Neural progenitor cell (in vitro differentiated cells): Measurements from ENCODE around the gene CELF6. TPM values are rescaled to one million over a fixed set of nuclear protein-coding genes. Genes with fewer than 3 reads are reported as not detected.

Experiments
- DNase-seq: peaks from one replicate; pipeline ENCODE4 v3.0.0-alpha.2; 2016; ENCODE audit warnings: low spot score
- H2AFZ ChIP-seq: fragments of 200-600 bp; sonication (generic); replicated peaks from 2 replicates; pipeline ENCODE4 v1.6.1; 2016; ENCODE audit warnings: antibody characterized with exemption
- H3F3A ChIP-seq: fragments of 200-600 bp; sonication (generic); 2 replicates; pipeline ENCODE4 v1.6.1; 2016; ENCODE audit warnings: antibody characterized with exemption, low read depth
- H3K27ac ChIP-seq: fragments of 200-600 bp; sonication (generic); 2 replicates; pipeline ENCODE4 v1.5.1; 2016; ENCODE audit warnings: mild to moderate bottlenecking
- H3K27me3 ChIP-seq: fragments of 200-600 bp; sonication (generic); 2 replicates; pipeline ENCODE4 v1.6.1; 2016; ENCODE audit warnings: mild to moderate bottlenecking, moderate library complexity
- H3K36me3 ChIP-seq: fragments of 200-600 bp; sonication (generic); 2 replicates; pipeline ENCODE4 v1.5.1; 2016
- H3K4me1 ChIP-seq: fragments of 200-600 bp; sonication (generic); 2 replicates; pipeline ENCODE4 v1.6.1; 2016; ENCODE audit warnings: mixed run types
- H3K4me2 ChIP-seq: fragments of 200-600 bp; sonication (generic); 2 replicates; pipeline ENCODE4 v1.6.1; 2016
- H3K4me3 ChIP-seq: fragments of 200-600 bp; sonication (generic); 2 replicates; pipeline ENCODE4 v1.5.1; 2016
- H3K79me2 ChIP-seq: fragments of 200-600 bp; sonication (generic); 2 replicates; pipeline ENCODE4 v1.6.1; 2016; ENCODE audit warnings: low read depth
- H3K9ac ChIP-seq: fragments of 200-600 bp; sonication (generic); 2 replicates; pipeline ENCODE4 v1.6.1; 2016
- H3K9me3 ChIP-seq: fragments of 200-600 bp; sonication (generic); 2 replicates; pipeline ENCODE4 v1.5.1; 2016; ENCODE audit warnings: low read depth
- H4K20me1 ChIP-seq: fragments of 200-600 bp; sonication (generic); 2 replicates; pipeline ENCODE4 v1.6.1; 2016; ENCODE audit warnings: low read depth
- H3K27ac Mint-ChIP-seq: 3 replicates; pipeline ENCODE4 v1.8.0; 2021; ENCODE audit warnings: mixed read lengths
- H3K27me3 Mint-ChIP-seq: 2 replicates; pipeline ENCODE4 v1.8.0; 2022; ENCODE audit warnings: low read depth, mild to moderate bottlenecking, inconsistent platforms, moderate library complexity, mixed read lengths; ENCODE audit not compliant: insufficient read depth
- H3K36me3 Mint-ChIP-seq: 3 replicates; pipeline ENCODE4 v1.8.0; 2021; ENCODE audit warnings: mixed read lengths
- H3K4me1 Mint-ChIP-seq: 3 replicates; pipeline ENCODE4 v1.8.0; 2021; ENCODE audit warnings: mixed read lengths
- H3K4me3 Mint-ChIP-seq: 3 replicates; pipeline ENCODE4 v1.8.0; 2021; ENCODE audit warnings: mild to moderate bottlenecking, moderate library complexity, mixed read lengths
- H3K9me3 Mint-ChIP-seq: 3 replicates; pipeline ENCODE4 v1.8.0; 2020; ENCODE audit warnings: mixed read lengths
- CTCF ChIP-seq: fragments of 200-600 bp; sonication (generic); IDR thresholded peaks from 2 replicates; pipeline ENCODE4 v1.5.1; 2017; ENCODE audit warnings: antibody characterized with exemption, mild to moderate bottlenecking
- EZH2 ChIP-seq: fragments of 200-600 bp; sonication (generic); IDR thresholded peaks from 2 replicates; pipeline ENCODE4 v1.6.1; 2017; ENCODE audit warnings: antibody characterized with exemption, mild to moderate bottlenecking, moderate library complexity
- EZH2phosphoT487 ChIP-seq: fragments of 200-600 bp; sonication (generic); IDR thresholded peaks from 2 replicates; pipeline ENCODE4 v1.6.1; 2017; ENCODE audit warnings: antibody characterized with exemption
- total RNA-seq: library from RNA; depleted of rRNA; stranded (reverse); fragments of >200 nt; gene quantifications from 2 replicates; pipeline ENCODE4 v1.2.3, GENCODE V29; 2015; ENCODE audit warnings: low replicate concordance

CELF6 gene
- total RNA-seq, 1 donor from 2014 or later = 0.95 TPM

GRCh38 chr15:72288796-72289596, 31.0 kb downstream of the CELF6 start:
- no peak overlapping the region for H2AFZ ChIP-seq
- Mint-ChIP-seq H3K4me1 (no peaks in the 10 kb centered on the region), H3K4me3 (no peak overlapping the region), H3K36me3 (no peaks in the 10 kb centered on the region), H3K9me3 (no peaks in the 10 kb centered on the region), H3K27ac (no peak overlapping the region), H3K27me3 (peaks cover 19% of the 10 kb centered on the region)
- H3K4me2 ChIP-seq = no peak overlapping the region
- peaks cover 50% of the 10 kb centered on the region for H3K27me3 ChIP-seq
- no peaks in the 10 kb centered on the region for H4K20me1 ChIP-seq
- H3K36me3 ChIP-seq = no peaks in the 10 kb centered on the region
- no peaks in the 10 kb centered on the region for H3K9me3 ChIP-seq
- DNase-seq = no peak
- no peak overlapping the region for H3K9ac ChIP-seq
- no peak overlapping the region for H3K4me3 ChIP-seq
- H3K79me2 ChIP-seq = no peaks in the 10 kb centered on the region
- no peak overlapping the region for H3K27ac ChIP-seq
- peaks cover 5% of the 10 kb centered on the region for H3F3A ChIP-seq
- TF ChIP-seq EZH2 (no peak), CTCF (no peak), EZH2phosphoT487 (no peak)
- no peaks in the 10 kb centered on the region for H3K4me1 ChIP-seq

GRCh38 chr15:72285927-72286516, 33.9 kb downstream of the CELF6 start:
- Mint-ChIP-seq H3K4me1 (no peaks in the 10 kb centered on the region), H3K4me3 (no peak overlapping the region), H3K27ac (no peak overlapping the region), H3K9me3 (no peaks in the 10 kb centered on the region), H3K36me3 (no peaks in the 10 kb centered on the region), H3K27me3 (peaks cover 14% of the 10 kb centered on the region)
- H2AFZ ChIP-seq = no peak overlapping the region
- no peaks in the 10 kb centered on the region for H3K36me3 ChIP-seq
- no peak overlapping the region for H3K4me3 ChIP-seq
- no peaks in the 10 kb centered on the region for H3K4me1 ChIP-seq
- H4K20me1 ChIP-seq = no peaks in the 10 kb centered on the region
- H3K9me3 ChIP-seq = no peaks in the 10 kb centered on the region
- DNase-seq = peak; percentile 69
- no peak overlapping the region for H3K9ac ChIP-seq
- no peak overlapping the region for H3K27ac ChIP-seq
- no peak for TF ChIP-seq EZH2phosphoT487
- TF ChIP-seq EZH2 = no peak
- TF ChIP-seq CTCF = peak; percentile 70
- H3K27me3 ChIP-seq = peaks cover 35% of the 10 kb centered on the region
- H3F3A ChIP-seq = peaks cover 5% of the 10 kb centered on the region
- H3K79me2 ChIP-seq = no peaks in the 10 kb centered on the region
- no peak overlapping the region for H3K4me2 ChIP-seq

GRCh38 chr15:72285402-72285801, 34.6 kb downstream of the CELF6 start:
- Histone ChIP-seq H3K4me1 (no peaks in the 10 kb centered on the region), H3K36me3 (no peaks in the 10 kb centered on the region), H3K4me2 (no peak overlapping the region), H2AFZ (no peak overlapping the region), H4K20me1 (no peaks in the 10 kb centered on the region), H3K79me2 (no peaks in the 10 kb centered on the region), H3K27me3 (peaks cover 41% of the 10 kb centered on the region), H3F3A (peaks cover 5% of the 10 kb centered on the region), H3K27ac (no peak overlapping the region), H3K9ac (no peak overlapping the region), H3K4me3 (no peak overlapping the region), H3K9me3 (no peaks in the 10 kb centered on the region)
- Mint-ChIP-seq H3K4me3 (no peak overlapping the region), H3K9me3 (no peaks in the 10 kb centered on the region), H3K27ac (no peak overlapping the region), H3K36me3 (no peaks in the 10 kb centered on the region), H3K4me1 (no peaks in the 10 kb centered on the region), H3K27me3 (peaks cover 11% of the 10 kb centered on the region)
- peak; percentile 23 for DNase-seq
- TF ChIP-seq CTCF = no peak
